GM19043 (cell line): ENCODE measurements around the gene SSTR5.

Experiments used
- ATAC-seq: cut with Tn5 transposase; IDR thresholded peaks from one replicate; pipeline ENCODE4 v1.9.1; 2021; ENCODE audit warnings: low read depth; ENCODE audit not compliant: unreplicated experiment

Gene SSTR5

DNA sequence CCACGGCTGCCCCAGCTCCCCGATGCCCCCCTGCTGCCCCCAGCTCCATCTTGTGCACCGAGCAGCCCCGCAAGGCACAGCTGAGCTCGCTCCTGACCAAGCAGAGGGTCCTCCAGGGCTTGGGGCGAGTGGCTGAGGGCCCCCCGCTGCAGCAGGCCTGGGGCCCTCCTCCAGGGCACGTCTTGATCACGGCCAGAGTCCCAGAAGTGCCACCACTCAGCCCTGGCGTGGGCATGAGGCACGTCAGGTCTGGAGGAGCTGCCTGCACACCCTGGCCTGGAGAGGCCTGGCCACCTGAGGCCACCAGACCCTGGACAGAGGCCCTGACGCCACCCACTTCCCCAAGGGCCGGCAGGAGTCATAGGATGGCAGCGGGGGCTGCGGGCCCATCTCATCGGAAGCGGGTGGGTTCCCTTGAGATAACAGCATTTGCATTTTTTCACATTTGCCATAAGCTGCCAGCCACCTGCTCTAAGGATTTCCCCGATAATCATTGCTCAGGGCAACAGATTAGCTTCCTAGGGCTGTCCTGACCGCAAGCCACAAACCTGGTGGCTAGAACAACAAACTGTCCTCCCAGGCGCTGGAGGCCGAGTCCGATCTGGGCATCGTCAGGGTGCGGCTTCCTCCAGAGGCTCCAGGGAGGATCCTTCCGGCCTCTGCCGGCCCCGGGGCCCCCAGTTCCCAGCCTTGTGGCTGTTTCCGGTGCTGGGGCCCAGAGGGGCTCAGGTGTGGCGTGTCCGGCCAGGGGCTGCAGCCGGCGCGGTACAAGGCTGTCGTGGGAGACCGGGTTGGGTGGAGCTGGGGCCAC, 47.4 kb downstream of the SSTR5 start:
- no peak for ATAC-seq

DNA sequence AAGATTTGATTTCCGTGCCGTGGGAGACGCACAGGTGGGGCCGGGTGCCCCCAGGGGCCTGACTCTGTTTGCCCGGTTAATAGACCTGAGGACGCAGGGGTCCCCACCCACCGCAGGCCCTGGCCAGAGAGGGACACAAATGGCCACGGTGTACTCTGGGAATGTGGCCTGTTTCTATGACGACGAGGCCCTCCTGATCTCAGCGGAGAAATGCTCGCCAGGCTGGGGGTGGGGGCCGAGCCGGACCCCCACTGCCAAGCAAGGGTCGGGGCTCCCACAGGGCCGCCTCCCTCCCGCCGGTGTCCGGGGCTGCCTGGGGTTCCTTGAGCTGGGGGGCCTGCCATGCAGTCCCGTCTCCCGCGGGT, 48.0 kb downstream of the SSTR5 start:
- no peak for ATAC-seq

DNA sequence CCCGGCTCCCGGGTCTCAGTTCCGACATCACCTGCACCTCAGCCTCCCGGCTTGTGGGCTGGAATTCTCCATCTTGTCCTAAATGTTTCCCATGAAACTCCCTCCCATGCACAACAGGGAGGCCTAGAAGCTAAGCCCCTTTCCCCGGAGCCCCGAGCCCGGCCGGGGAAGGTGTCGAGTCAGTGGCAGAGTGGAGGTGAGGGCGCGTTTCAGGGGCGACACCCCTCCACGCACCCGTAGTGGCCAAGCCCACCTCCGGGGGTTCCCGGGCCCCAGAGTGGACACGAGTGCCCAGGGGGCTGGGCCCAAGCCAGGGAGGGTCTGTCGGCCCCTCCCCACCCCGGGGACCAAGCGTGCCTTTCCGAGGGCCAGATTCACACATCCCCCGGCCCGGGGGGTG, 48.5 kb downstream of the SSTR5 start:
- ATAC-seq: no peak

DNA sequence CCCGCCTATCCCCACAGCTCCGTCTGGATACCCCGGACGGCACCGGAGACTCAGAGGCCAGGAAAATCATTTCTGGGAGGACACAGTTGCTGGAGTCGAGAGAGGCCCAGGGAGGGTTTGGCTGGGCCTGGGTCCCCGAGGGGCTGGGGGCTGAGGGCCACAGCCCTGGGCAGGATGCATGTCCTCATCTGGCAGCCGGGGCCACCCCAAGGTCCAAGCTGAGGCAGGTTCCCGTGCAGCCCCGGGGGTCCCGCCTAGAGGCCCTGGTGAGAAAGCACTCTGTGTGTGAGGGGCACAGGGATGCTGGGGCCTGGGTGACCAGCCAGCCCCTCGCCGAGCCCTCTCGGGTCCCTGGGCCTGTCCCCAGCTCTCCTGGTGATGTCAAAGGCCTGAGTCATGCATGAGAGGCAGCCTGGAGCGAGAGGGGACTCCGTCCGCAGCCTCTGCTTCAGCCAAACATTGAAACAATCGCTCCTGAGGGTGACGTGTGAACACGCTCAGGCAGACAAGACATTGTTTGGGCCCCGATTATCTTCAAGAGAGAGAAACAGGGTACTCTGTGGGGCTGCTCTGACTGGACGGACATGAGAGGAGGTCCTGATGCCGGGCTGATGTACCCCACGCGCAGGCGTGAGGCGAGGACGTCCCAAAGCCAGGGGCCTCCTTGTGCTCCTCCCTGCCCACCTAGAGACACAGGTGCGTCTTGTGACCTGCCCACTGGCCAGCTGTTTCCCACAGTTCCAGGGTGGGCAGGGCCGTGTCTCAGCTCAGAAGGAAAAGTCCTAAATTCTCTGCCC, 49.3 kb downstream of the SSTR5 start:
- ATAC-seq: no peak

DNA sequence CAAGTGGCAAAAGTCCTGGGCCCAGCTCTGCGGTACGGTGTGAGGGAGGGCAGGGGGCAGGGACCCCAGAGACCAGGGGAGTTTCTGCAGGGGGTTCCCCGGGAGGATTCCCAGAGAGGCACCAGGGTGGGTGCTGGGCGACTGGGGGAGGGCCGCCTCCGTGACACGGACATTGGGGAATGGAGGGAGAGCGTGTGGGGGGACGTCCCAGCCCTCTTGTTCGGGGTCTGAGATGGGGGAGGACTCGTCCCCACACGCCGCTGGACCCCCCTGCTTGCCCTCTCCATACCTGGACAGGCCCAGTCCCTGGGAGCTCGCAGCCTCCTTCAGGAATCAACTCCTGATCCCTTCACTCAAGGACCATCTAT, 49.8 kb downstream of the SSTR5 start:
- ATAC-seq: no peak

DNA sequence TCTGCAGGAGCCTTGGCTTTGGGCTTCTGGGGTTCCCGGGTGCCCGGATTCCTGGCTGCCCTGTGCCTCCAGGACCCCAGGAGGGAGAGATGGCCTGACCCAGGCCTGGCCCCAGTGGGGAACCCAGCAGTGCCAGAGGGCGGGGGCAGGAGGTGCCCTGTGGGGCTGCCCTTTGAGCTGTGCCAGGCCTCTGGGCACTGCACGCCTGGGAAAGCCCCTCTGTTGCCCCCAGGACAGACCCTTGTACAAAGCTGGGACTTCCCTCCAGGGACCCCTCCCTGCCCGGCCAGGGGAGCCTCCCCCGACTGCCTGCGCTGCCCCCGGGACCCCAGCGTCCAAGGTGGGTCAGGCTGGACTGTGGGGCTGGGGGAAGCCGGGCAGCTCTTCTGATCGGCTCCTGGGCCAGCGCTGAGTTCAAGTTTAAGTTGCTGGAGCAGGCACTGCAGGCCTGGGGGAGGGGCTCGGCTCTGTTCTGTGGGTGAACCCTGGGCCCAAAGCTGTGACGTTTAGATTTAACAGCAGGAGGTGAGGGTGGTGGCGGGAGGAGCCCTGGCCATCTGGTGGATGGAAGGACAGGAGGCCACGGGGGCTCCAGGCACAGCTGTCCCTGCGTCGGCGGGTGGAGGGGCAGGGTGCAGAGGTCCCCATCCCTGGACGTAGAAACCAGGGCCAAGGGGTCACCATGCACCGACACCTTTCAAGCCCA, 51.1 kb downstream of the SSTR5 start:
- no peak for ATAC-seq

DNA sequence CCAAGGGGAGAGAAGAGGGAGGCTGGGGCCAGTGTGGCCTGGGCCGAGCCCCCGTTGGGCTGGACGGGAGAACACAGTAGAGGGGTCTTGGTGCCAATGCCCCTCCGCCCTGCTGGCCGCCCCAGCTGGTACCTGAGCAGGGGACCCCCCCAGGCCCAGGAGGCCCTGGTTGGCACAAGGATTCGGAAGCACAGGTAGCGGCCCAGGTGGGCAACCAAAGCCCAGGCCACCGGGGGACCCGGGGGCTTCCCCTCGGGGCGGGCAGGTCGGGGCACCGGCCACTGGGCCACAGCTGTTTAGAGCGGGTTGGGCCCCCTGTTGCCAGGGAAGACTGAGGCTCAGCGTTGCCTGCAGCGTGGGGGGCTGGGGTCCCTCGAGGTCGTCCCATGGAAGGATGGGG, 51.7 kb downstream of the SSTR5 start:
- ATAC-seq: no peak

DNA sequence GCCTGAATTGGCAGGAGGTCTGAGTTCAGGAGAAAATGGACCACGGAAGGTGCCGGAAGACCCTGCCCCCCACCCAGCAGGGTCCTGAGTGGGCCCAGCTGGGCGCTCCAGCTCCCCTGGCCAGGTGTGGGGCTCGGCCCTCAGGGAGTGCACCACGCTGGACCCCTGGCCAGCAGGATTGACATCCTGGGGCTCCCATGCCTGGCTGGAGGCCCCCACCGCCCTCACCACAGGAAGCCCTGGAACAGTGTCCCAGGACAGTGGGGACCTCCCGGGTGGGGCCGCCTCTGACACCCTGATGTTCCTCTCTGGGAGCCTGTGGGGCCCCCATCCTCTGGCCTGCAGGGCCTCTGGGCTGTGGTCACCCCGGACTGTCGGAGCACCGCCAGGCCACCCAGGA, 52.2 kb downstream of the SSTR5 start:
- ATAC-seq: no peak

DNA sequence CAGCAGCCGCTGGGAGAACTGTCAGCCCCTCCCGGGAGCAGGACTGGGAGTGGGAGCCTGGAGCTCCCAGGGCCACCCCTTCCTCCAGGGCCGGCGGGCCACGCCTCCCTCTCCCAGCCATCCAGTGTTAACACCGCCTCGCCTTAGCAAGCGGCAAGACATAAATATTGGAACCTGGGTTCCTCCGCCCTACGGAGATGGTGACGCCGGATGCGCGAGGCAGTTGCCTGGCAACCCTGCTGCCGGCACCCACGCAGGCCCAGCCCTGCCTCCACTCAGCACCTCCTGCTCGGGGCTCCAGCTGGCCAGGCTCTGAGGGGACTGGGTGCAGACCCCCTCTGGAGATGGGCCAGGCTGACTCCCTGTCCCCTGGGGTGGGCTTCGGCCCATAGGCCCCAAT, 52.9 kb downstream of the SSTR5 start:
- ATAC-seq: no peak

DNA sequence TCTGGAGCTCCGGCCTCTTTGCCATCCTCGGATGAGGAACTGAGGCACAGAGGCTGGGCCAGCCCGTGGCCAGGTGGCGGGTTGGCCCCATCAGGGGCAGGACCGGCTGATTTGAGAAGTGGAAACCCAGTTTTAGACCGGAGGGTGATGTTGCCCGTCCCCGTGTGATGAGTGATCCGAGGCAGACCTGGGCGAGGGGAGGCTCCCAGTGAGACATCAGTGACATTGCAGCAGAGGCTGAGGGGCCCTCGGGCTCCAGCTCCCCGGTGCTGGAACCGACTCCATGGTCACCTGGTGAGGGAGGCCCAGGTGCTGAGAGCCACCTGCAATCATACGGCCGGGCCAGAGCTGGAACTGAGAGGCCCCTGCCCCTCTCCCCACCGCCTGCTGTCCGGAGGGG, 53.5 kb downstream of the SSTR5 start:
- ATAC-seq: no peak

DNA sequence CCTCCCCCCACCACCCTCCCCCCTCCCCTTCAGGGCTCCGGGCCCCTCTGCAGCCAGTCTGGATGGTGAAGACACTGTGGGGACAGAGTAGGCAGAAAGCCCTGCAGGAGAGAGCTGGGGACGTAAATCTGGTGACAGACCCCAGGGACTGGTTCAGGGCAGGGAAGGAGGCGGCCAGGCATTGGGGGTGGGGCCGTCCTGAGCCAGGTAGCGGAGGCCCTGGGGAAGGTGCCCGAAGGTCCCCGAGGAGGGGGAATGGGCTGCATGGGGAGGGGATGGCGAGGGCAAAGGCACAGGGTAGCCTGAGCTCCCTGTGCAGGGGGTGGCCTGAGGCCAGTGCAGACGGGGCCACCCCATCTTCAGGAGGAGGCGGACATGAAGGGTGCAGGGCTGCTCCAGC, 54.0 kb downstream of the SSTR5 start:
- ATAC-seq: no peak

DNA sequence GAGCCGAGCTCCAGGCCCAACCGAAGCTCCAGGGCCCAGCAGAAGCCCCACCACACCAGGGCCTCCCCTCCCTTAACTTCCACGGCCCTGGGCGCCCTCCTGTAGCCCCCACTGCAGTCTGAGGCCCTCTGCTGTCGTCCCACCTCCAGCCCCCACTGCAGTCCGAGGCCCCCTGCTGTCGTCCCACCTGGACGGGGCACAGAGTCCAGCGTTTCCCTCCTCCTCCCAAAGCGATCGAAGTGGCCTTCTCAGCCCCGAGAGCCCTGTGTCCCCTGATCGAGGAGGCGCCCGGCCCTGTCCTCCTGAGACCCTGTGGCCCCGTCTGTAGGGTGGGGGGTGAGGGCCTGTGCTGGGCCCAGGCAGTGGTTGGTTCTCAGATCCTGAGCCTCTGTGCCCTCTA, 54.6 kb downstream of the SSTR5 start:
- ATAC-seq: no peak

DNA sequence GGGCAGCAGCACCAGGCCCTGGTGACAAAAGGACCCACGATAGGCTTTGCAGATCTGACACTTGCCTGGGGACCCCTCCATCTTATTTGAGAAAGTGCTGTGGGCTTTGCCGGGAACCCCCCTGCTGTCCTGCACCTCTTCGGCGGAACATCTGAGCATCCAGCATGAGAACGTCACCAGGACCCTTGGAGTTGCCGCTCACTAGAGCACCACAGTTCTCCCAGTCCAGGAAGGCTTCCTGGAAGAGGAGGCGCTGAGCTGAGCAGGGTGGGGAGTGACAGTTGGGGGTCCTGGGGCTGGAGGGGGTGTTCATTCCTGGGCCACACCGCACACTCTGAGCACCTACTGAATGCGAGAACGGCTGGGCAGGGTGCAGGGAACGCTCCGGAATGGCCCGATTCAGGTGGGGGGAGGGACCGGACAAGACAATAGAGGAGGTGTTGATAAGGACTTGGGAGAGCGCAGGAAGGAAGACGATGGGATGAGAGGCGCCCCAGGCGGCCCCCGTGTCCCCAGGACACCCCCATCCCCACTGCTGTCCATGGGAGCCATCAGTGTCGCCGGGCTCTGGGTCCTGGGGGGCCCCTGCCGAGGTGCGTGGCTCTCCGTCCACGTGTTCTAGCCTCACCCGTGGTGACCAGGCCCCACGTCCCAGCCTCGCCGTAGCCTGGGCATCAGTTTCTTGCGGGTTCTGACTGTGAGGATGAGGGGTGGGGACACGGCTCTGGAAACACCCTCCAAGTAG, 55.6 kb downstream of the SSTR5 start:
- ATAC-seq: no peak

DNA sequence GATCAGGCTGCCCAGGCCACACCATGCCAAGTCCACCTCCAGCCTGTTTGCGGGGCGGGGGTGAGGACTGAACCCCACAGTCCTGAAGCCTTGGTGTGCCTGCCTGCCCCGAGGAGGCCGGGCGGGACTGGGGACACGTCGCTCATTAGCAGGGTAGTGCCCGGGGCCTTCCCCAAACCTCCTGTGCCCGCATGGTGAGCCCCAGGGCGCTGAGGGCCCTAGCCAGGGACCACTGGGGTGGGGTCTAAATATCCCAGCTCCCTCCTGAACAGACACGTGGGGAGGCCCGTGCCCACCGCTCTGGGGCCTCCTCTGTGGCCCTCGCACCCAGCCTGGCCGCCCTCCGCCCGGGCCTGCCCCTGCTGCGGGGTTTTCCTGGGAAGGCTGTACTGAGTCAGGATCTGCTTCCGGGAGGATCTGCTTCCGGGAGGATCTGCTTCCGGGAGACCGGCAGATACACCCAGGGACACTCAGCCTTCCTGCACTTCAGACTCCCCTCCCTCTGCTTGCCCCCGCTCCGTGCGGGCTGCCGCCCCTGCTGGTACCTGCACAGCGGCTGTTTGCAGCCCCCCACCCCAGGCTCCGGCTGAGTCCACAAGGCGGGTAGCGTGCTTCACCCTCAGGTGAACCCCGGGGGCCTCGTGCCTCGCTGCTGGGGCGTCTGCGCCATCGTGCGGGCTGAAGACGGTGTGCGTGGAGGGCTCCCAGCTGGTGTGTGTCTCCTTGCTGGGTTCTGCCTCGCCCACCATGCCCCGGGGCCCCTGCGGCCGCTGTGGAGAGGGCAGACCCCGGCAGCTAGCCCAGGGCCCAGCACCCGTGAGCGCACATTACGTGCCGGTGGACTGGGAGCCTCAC, 56.8 kb downstream of the SSTR5 start:
- ATAC-seq: no peak

DNA sequence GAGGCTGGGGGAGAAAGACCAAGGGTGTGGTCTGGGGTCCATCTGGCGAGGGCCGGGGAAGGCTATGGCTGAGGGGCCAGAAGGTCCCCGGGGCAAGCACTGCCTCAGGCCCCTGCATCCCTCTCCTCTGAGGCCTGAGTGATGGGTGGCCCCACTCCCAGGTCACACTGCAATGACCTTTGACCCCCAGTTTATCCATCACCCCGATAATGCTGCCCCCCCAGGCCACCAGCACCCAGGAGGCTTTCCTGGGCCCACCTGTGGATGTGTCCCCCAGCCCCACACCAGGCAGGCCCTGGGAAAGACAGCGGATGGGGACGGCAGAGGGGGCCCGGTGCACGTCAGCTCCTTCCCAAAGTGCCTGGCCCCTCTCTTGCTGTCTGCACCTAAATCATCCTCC, 57.8 kb downstream of the SSTR5 start:
- ATAC-seq: no peak
